HepG2 (cell line): ENCODE results near the gene CACNB4. TPM values are rescaled to one million over a fixed set of nuclear protein-coding genes. Genes with fewer than 3 reads are reported as not detected.

Source experiments
- ATAC-seq: fragments of 200-7000 bp; cut with Tn5 transposase; 3 replicates; pipeline ENCODE4 v1.9.1; 2020; ENCODE audit warnings: mild to moderate bottlenecking, moderate library complexity
- BruUV-seq: library from RNA; stranded (reverse); fragments of 400-500 nt; replicated peaks from 2 replicates; lab custom pipeline; 2021; lab: Mats Ljungman, UMichigan
- CTCF ChIA-PET: fragments of 300-600 bp; formaldehyde crosslinking; extraction: SDS; loops from one replicate; lab custom pipeline; 2021; ENCODE audit warnings: low total read pairs, inconsistent platforms, low intra/inter-chr PET ratio; lab: Yijun Ruan, JAX
- POLR2A ChIA-PET: fragments of 350-600 bp; sonication (Branson Sonifier 250); formaldehyde crosslinking; loops from one replicate; lab custom pipeline; 2020; ENCODE audit warnings: antibody characterized with exemption, inconsistent platforms; lab: Yijun Ruan, JAX
- DNase-seq: peaks from one replicate; pipeline ENCODE4 v3.0.0-alpha.2; 2015; ENCODE audit warnings: low spot score
- FAIRE-seq: peaks from 3 replicates; lab custom pipeline; 2011; peaks lifted over from hg19 to GRCh38; lab: Jason Lieb, UNC
- H2AFZ ChIP-seq: one replicate; pipeline ENCODE4 v1.6.1; 2011; ENCODE audit warnings: low read length, inconsistent platforms
- H3K27ac ChIP-seq: fragments of 300-600 bp; 3 replicates; pipeline ENCODE4 v1.8.0; 2011; ENCODE audit warnings: mixed run types, mild to moderate bottlenecking, mixed read lengths, low read length, inconsistent platforms; ENCODE audit not compliant: insufficient read depth; ENCODE audit errors: extremely low read length
- H3K27me3 ChIP-seq, 2 experiments: fragments of 200-600 bp in 1 of 2; 2 replicates in 1 of 2; 3 replicates in 1 of 2; pipeline versions ENCODE4 v1.6.0 to v1.8.0; 2011; ENCODE audit warnings: low read length in 2 of 2, mild to moderate bottlenecking in 2 of 2, moderate library complexity in 2 of 2, inconsistent platforms in 1 of 2; ENCODE audit not compliant: insufficient read depth in 2 of 2, control insufficient read depth in 1 of 2
- H3K36me3 ChIP-seq, 2 experiments: fragments of 200-600 bp in 1 of 2; replicated peaks in 1 of 2; 2 replicates in 1 of 2; 3 replicates in 1 of 2; pipeline versions ENCODE4 v1.5.1 to v1.8.0; 2011; ENCODE audit warnings: low read length in 2 of 2, inconsistent platforms in 1 of 2; ENCODE audit not compliant: insufficient read depth in 2 of 2, control insufficient read depth in 1 of 2
- H3K4me1 ChIP-seq: 2 replicates; pipeline ENCODE4 v1.5.1; 2012; ENCODE audit warnings: low read length, inconsistent platforms; ENCODE audit not compliant: insufficient read depth
- H3K4me2 ChIP-seq: 2 replicates; pipeline ENCODE4 v1.6.0; 2011; ENCODE audit warnings: low read depth, low read length, inconsistent platforms
- H3K4me3 ChIP-seq, 3 experiments: fragments of 200-600 bp in 1 of 3; sonication (generic), shearing (Covaris generic) in 1 of 3; replicated peaks in 1 of 3; 2 replicates each; pipeline ENCODE4 v1.5.1; 2011 to 2016; ENCODE audit warnings: low read length in 3 of 3, inconsistent platforms in 2 of 3, low read depth in 2 of 3, mild to moderate bottlenecking in 2 of 3, control low read depth in 1 of 3, mixed read lengths in 1 of 3; ENCODE audit not compliant: insufficient read depth in 1 of 3
- H3K79me2 ChIP-seq: one replicate; pipeline ENCODE4 v1.6.1; 2011; ENCODE audit warnings: low read length, inconsistent platforms; ENCODE audit not compliant: insufficient read depth
- H3K9ac ChIP-seq: 2 replicates; pipeline ENCODE4 v1.6.0; 2011; ENCODE audit warnings: mild to moderate bottlenecking, low read depth, low read length, inconsistent platforms; ENCODE audit not compliant: insufficient read depth
- H3K9me3 ChIP-seq: 2 replicates; pipeline ENCODE4 v1.5.1; 2012; ENCODE audit warnings: mild to moderate bottlenecking, low read length
- H4K20me1 ChIP-seq: 2 replicates; pipeline ENCODE4 v1.6.0; 2011; ENCODE audit warnings: inconsistent platforms, mild to moderate bottlenecking, low read length, moderate library complexity; ENCODE audit not compliant: insufficient read depth
- ATF1 ChIP-seq: IDR thresholded peaks from 2 replicates; pipeline ENCODE4 v1.6.1; 2016; ENCODE audit warnings: mild to moderate bottlenecking, control low read depth
- E2F5 ChIP-seq: sonication (generic); formaldehyde crosslinking; conservative IDR thresholded peaks from 2 replicates; pipeline ENCODE4 v1.4.0; 2020; ENCODE audit warnings: missing genetic modification reagents
- EP300 ChIP-seq, 3 experiments: sonication (generic) in 1 of 3; formaldehyde crosslinking in 1 of 3; IDR thresholded peaks; 2 replicates each; pipeline versions ENCODE4 v1.5.1 to v1.6.1; 2011 to 2020; ENCODE audit warnings: low read depth in 2 of 3, low read length in 2 of 3, borderline replicate concordance in 1 of 3, improper control_type of control experiment in 1 of 3, mild to moderate bottlenecking in 1 of 3, missing genetic modification reagents in 1 of 3, moderate library complexity in 1 of 3
- GABPB1 ChIP-seq: IDR thresholded peaks from 2 replicates; pipeline ENCODE4 v1.6.1; 2016; ENCODE audit warnings: mild to moderate bottlenecking, missing genetic modification reagents, moderate library complexity, missing compliant biosample characterization
- GATAD2A ChIP-seq: IDR thresholded peaks from 2 replicates; pipeline ENCODE4 v1.6.1; 2016
- GLI4 ChIP-seq: sonication (generic); formaldehyde crosslinking; IDR thresholded peaks from 2 replicates; pipeline ENCODE4 v1.5.1; 2020; ENCODE audit warnings: missing genetic modification reagents, mild to moderate bottlenecking, moderate library complexity, borderline replicate concordance
- GRHL1 ChIP-seq: sonication (generic); formaldehyde crosslinking; conservative IDR thresholded peaks from 2 replicates; pipeline ENCODE4 v1.8.0; 2022; ENCODE audit warnings: missing genetic modification reagents
- MEIS1 ChIP-seq: sonication (generic); formaldehyde crosslinking; IDR thresholded peaks from 2 replicates; pipeline ENCODE4 v1.9.0; 2021; ENCODE audit warnings: mild to moderate bottlenecking, missing genetic modification reagents, moderate library complexity, borderline replicate concordance
- NFKB2 ChIP-seq: sonication (generic); formaldehyde crosslinking; IDR thresholded peaks from 2 replicates; pipeline ENCODE4 v1.4.0; 2020; ENCODE audit warnings: missing genetic modification reagents, borderline replicate concordance
- NR2F6 ChIP-seq, 2 experiments: IDR thresholded peaks; 2 replicates each; pipeline ENCODE4 v1.6.1; 2016; ENCODE audit warnings: antibody characterized with exemption in 1 of 2, mild to moderate bottlenecking in 1 of 2
- PAX8 ChIP-seq: sonication (generic); formaldehyde crosslinking; IDR thresholded peaks from 2 replicates; pipeline ENCODE4 v1.8.0; 2022; ENCODE audit warnings: mild to moderate bottlenecking, missing genetic modification reagents, borderline replicate concordance
- POGZ ChIP-seq: sonication (generic); formaldehyde crosslinking; IDR thresholded peaks from 2 replicates; pipeline ENCODE4 v1.4.0; 2020; ENCODE audit warnings: mild to moderate bottlenecking, missing genetic modification reagents
- RELA ChIP-seq: sonication (generic); formaldehyde crosslinking; IDR thresholded peaks from 2 replicates; pipeline ENCODE4 v1.4.0; 2020; ENCODE audit warnings: missing genetic modification reagents
- SP1 ChIP-seq, 2 experiments: fragments of 450-650 bp in 1 of 2; sonication (generic) in 1 of 2; formaldehyde crosslinking in 1 of 2; IDR thresholded peaks; 2 replicates each; pipeline versions ENCODE4 v1.4.0 to v1.6.1; 2016 to 2020; ENCODE audit warnings: missing genetic modification reagents in 1 of 2
- SRY ChIP-seq: sonication (generic); formaldehyde crosslinking; IDR thresholded peaks from 2 replicates; pipeline ENCODE4 v1.8.0; 2022; ENCODE audit warnings: mild to moderate bottlenecking, missing genetic modification reagents
- TFE3 ChIP-seq: IDR thresholded peaks from 2 replicates; pipeline ENCODE4 v1.6.1; 2016
- ZC3H13 ChIP-seq: sonication (generic); formaldehyde crosslinking; IDR thresholded peaks from 2 replicates; pipeline ENCODE4 v1.8.1; 2023; ENCODE audit warnings: mild to moderate bottlenecking, missing genetic modification reagents, moderate library complexity
- ZEB1 ChIP-seq: IDR thresholded peaks from 2 replicates; pipeline ENCODE4 v1.6.1; 2012; ENCODE audit warnings: mild to moderate bottlenecking, low read depth, inconsistent platforms; ENCODE audit not compliant: insufficient replicate concordance
- ZNF264 ChIP-seq: sonication (generic); formaldehyde crosslinking; IDR thresholded peaks from 2 replicates; pipeline ENCODE4 v1.4.0; 2020; ENCODE audit warnings: missing genetic modification reagents
- ZNF430 ChIP-seq: sonication (generic); formaldehyde crosslinking; IDR thresholded peaks from 2 replicates; pipeline ENCODE4 v1.9.0; 2021; ENCODE audit warnings: mild to moderate bottlenecking, missing genetic modification reagents
- ZNF615 ChIP-seq: sonication (generic); formaldehyde crosslinking; IDR thresholded peaks from 2 replicates; pipeline ENCODE4 v1.5.0; 2020; ENCODE audit warnings: mild to moderate bottlenecking, missing genetic modification reagents, borderline replicate concordance
- WGBS: methylation state at CpG from one replicate; pipeline ENCODE4 v1.1.6; 2017; ENCODE audit warnings: low lambda C conversion rate; 5-methylcytosine and 5-hydroxymethylcytosine counted together
- in situ Hi-C: cut with HindIII; loops from 2 replicates; pipeline ENCODE4 v1.10.0; 2017; ENCODE audit warnings: low pct_unique_long_range_greater_than_20kb; ENCODE audit not compliant: extremely low pct_ligation_motif_present
- intact Hi-C: fragments of 100-400 bp; cut with micrococcal nuclease; formaldehyde crosslinking; loops from one replicate; pipeline ENCODE4 v1.10.0; 2022; ENCODE audit not compliant: unreplicated experiment
- polyA plus RNA-seq, 8 experiments: library from polyadenylated mRNA; depleted of rRNA in 3 of 8; stranded (reverse) in 7 of 8; unstranded in 1 of 8; fragments of >200 nt; fragmentation: Illumina TruSeq in 4 of 8; extraction: Trizol in 4 of 8; gene quantifications; 2 replicates each; pipeline versions ENCODE4 v1.2.1 to v1.2.3, GENCODE V29; 2011 to 2016; ENCODE audit warnings: low read depth in 4 of 8, missing spikeins in 1 of 8, mixed read lengths in 1 of 8; ENCODE audit not compliant: insufficient read depth in 1 of 8
- total RNA-seq, 5 experiments: library from RNA; depleted of rRNA; stranded (reverse); fragments of >200 nt; fragmentation: Illumina TruSeq; extraction: Trizol; gene quantifications; 2 replicates each; pipeline ENCODE4 v1.2.3, GENCODE V29; 2016; ENCODE audit warnings: low read depth in 1 of 5

Gene CACNB4
- total and polyA plus RNA-seq, 2 of the 13 experiments (the other 11 are each of a cell fraction or from before 2014, with no cell fraction given) = 5.1 to 14.3 TPM

GRCh38 chr2:151904021-151904420 is 194.8 kb downstream of the CACNB4 start (continued):
- TF ChIP-seq ATF1 = no peak
- TF ChIP-seq SRY = no peak

GRCh38 chr2:151902829-151903228 is 196.0 kb downstream of the CACNB4 start:
- Histone ChIP-seq H3K4me3 (no peak overlapping the region), H3K79me2 (no peaks in the 10 kb centered on the region), H3K9me3 (no peaks in the 10 kb centered on the region), H3K9ac (no peak overlapping the region), H3K27ac (no peak overlapping the region), H3K4me2 (no peak overlapping the region), H3K4me1 (no peaks in the 10 kb centered on the region), H4K20me1 (no peaks in the 10 kb centered on the region), H2AFZ (no peak overlapping the region), H3K36me3 (0 out of 5 replicates have a peak, but pooled peaks cover 0 to 4% of the 10 kb centered on the region in 2 experiments), H3K27me3 (no peaks in the 10 kb centered on the region)
- 97% methylated on average over 3 of the region's 3 CpGs for WGBS
- intact Hi-C loops (no loop called here), in situ Hi-C loops (no loop called here)
- no peak for FAIRE-seq
- ATAC-seq = no peak
- CTCF ChIA-PET = no interaction called here
- DNase-seq = no peak
- POLR2A ChIA-PET = no interaction called here
- BruUV-seq = no TSS peak
- TF ChIP-seq ZNF430 (CRISPR knock-in tag) = no peak
- no peak for TF ChIP-seq NFKB2 (CRISPR knock-in tag)
- no peak for TF ChIP-seq POGZ (CRISPR knock-in tag)
- no peak for TF ChIP-seq NR2F6 (IDR thresholded peaks at IDR 0.05)
- no peak for TF ChIP-seq NR2F6 (CRISPR knock-in tag; IDR thresholded peaks at IDR 0.05)
- TF ChIP-seq ZNF615 (CRISPR knock-in tag) = no peak
- TF ChIP-seq MEIS1 (CRISPR knock-in tag) = no peak
- TF ChIP-seq PAX8 (CRISPR knock-in tag) = no peak
- no peak for TF ChIP-seq ZEB1
- TF ChIP-seq ZC3H13 = no peak
- TF ChIP-seq GLI4 = no peak
- TF ChIP-seq ZNF264 (CRISPR knock-in tag) = no peak
- no peak for TF ChIP-seq GABPB1 (CRISPR knock-in tag)
- TF ChIP-seq SP1 (IDR thresholded peaks at IDR 0.05) = no peak
- no peak for TF ChIP-seq SP1 (CRISPR knock-in tag; IDR thresholded peaks at IDR 0.05)
- TF ChIP-seq TFE3 (CRISPR knock-in tag) = no peak
- no peak for TF ChIP-seq E2F5 (CRISPR knock-in tag)
- no peak for TF ChIP-seq EP300 (IDR thresholded peaks at IDR 0.05; ENCODE audit: low read depth in 2 of 2, low read length in 2 of 2)
- no peak for TF ChIP-seq EP300 (CRISPR knock-in tag; IDR thresholded peaks at IDR 0.05; ENCODE audit: borderline replicate concordance)
- no peak for TF ChIP-seq GRHL1 (CRISPR knock-in tag)
- no peak for TF ChIP-seq GATAD2A (CRISPR knock-in tag)
- TF ChIP-seq RELA (CRISPR knock-in tag) = no peak
